Measurements from ENCODE around the gene CCDC51. TPM values are rescaled to one million over a fixed set of nuclear protein-coding genes. Genes with fewer than 3 reads are reported as not detected.

Gene CCDC51
- total and polyA plus RNA-seq, 2 donors (not counting 1 experiment from before 2014, with no cell fraction given), result 5.0 to 5.9 TPM

DNA sequence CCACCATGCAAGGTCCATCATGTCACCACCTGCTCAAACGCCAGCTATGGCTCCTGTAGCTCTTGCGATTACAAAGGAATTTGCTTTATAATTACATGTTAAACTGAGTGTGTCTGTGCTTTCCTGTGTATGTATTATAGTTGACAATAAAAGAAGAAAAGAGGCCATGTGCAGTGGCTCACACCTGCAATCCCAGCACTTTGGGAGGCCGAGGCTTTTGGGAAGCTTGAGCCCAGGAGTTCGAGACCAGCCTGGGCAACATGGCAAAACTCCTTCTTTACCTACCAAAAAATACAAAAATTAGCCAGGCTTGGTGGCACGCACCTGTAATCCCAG lies 33.7 kb upstream of the CCDC51 start:
- CTCF ChIA-PET, result interaction anchor here (0.7 to 17.7 kb wide), 15 partner anchors 8 to 79 kb away, joined by 3 to 240 read pairs (median 4); partner anchors contain the start of genes CCDC51, SHISA5 and TMA7
- Mint-ChIP-seq H3K27ac (peak overlapping the region; percentile 99), H3K4me3 (peak overlapping the region; percentile 93), H3K27me3 (no peaks in the 10 kb centered on the region), H3K4me1 (peaks cover 66% of the 10 kb centered on the region), H3K9me3 (ENCODE audit: insufficient read depth) (no peaks in the 10 kb centered on the region)
- Histone ChIP-seq H3K9ac (ENCODE audit: low read length) (peak overlapping the region; percentile 23), H3K27ac (ENCODE audit: low read length in 2 of 2) (peak overlapping the region; percentile 96 to 99), H3K4me2 (replicated peaks; ENCODE audit: low read depth, low read length, poor library complexity, severe bottlenecking) (peak overlapping the region; percentile 78), H4K20me1 (ENCODE audit: control insufficient read depth, insufficient read depth, low read length, poor library complexity, severe bottlenecking) (peaks cover 10% of the 10 kb centered on the region), H2AFZ (ENCODE audit: insufficient read depth, low read depth, low read length, poor library complexity, severe bottlenecking) (peak overlapping the region; percentile 79), H3K9me3 (ENCODE audit: control extremely low read depth in 1 of 3, control insufficient read depth in 2 of 3, insufficient read depth in 1 of 3, low read length in 2 of 3) (no peaks in the 10 kb centered on the region), H3K27me3 (replicated peaks in 1 of 4; ENCODE audit: control extremely low read depth in 1 of 4, control insufficient read depth in 3 of 4, insufficient read depth in 4 of 4, low read length in 3 of 4) (no peaks in the 10 kb centered on the region), H3K4me1 (ENCODE audit: control insufficient read depth in 2 of 2, insufficient read depth in 2 of 2, low read length in 2 of 2) (peaks cover 62 to 76% of the 10 kb centered on the region in 2 donors), H3K79me2 (ENCODE audit: control insufficient read depth, insufficient read depth, low read length) (peaks cover 86% of the 10 kb centered on the region), H3K36me3 (replicated peaks in 1 of 2; ENCODE audit: control extremely low read depth in 1 of 2, control insufficient read depth in 1 of 2, extremely low read depth in 1 of 2, insufficient read depth in 2 of 2, low read length in 1 of 2) (peaks cover 0 to 21% of the 10 kb centered on the region in 2 experiments), H3K4me3 (ENCODE audit: control extremely low read depth in 1 of 5, extremely low read depth in 1 of 5, insufficient read depth in 1 of 5, low read depth in 2 of 5, low read length in 4 of 5) (no peak overlapping the region)
- TF ChIP-seq CTCF (IDR thresholded peaks at IDR 0.05) (no peak), EZH2 (IDR thresholded peaks at IDR 0.05; ENCODE audit: borderline replicate concordance, insufficient read depth, low read depth, low read length, poor library complexity, severe bottlenecking) (no peak)
- intact Hi-C loops (cut with micrococcal nuclease), result loop anchor here (1.0 to 2.0 kb wide), 7 partner anchors 8 to 161 kb away; partner anchors contain the start of genes ATRIP, CCDC51, PFKFB4 and SLC26A6
- POLR2A ChIA-PET, result interaction anchor here (1.0 to 4.3 kb wide), 6 partner anchors 28 to 544 kb away, joined by 3 to 22 read pairs (median 6); partner anchors contain the start of genes CCDC51, SHISA5, TMA7 and WDR6
- DNase-seq (no peak), ATAC-seq (ENCODE audit: low read depth) (no peak)
- 100% methylated on average over 2 of the region's 5 CpGs for WGBS (ENCODE audit: insufficient coverage)

DNA sequence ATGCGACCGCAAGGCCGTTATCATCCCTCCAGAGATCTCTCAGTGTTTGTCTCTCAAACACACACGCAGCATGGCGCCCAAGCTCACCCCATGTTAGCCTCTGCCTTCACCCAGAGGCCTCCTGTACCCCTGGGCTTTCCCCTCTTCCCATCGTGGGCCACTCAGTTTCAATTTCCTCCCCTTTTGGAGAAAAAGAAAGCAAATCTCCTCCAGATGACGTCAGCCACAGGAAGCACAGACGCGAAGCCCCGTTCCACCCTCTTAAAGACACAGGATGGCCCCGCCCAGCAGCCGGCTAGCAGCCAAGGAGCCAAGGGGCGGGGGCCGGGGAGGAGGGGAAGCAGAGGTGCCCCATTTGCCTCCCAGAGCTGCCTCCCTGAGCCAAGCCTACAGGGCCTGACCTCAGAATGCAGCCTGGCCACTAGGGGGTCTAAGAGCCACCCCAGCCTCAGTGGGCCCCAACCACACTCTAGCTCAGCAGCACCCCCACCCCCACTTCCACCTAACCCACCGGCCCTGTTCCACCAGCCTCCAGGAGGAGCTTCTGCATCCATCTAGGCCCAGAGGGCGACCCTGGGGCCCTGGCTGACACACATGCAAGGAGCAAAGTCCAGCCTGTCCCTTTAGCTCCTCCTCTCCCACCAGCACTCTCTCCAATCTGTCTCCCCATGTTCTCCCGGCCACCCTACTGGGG lies 33.2 kb upstream of the CCDC51 start:
- peak overlapping the region; percentile 96 to 99 for H3K27ac ChIP-seq (ENCODE audit: low read length in 2 of 2)
- ATAC-seq (ENCODE audit: low read depth) (peak; percentile 91), DNase-seq (peak; percentile 98)
- TF ChIP-seq CTCF (IDR thresholded peaks at IDR 0.05), result peak; percentile 56
- no peak for TF ChIP-seq EZH2 (IDR thresholded peaks at IDR 0.05; ENCODE audit: borderline replicate concordance, insufficient read depth, low read depth, low read length, poor library complexity, severe bottlenecking)
- no peaks in the 10 kb centered on the region for H3K9me3 ChIP-seq (ENCODE audit: control extremely low read depth in 1 of 3, control insufficient read depth in 2 of 3, insufficient read depth in 1 of 3, low read length in 2 of 3)
- H3K4me2 ChIP-seq (replicated peaks; ENCODE audit: low read depth, low read length, poor library complexity, severe bottlenecking), result peak overlapping the region; percentile 78
- peak overlapping the region; percentile 99 for H3K27ac Mint-ChIP-seq
- peak overlapping the region; percentile 93 for H3K4me3 Mint-ChIP-seq
- H3K36me3 ChIP-seq (replicated peaks in 1 of 2; ENCODE audit: control extremely low read depth in 1 of 2, control insufficient read depth in 1 of 2, extremely low read depth in 1 of 2, insufficient read depth in 2 of 2, low read length in 1 of 2), result peaks cover 0 to 26% of the 10 kb centered on the region in 2 experiments
- peak overlapping the region; percentile 59 to 95 (median 74) for H3K4me3 ChIP-seq (ENCODE audit: control extremely low read depth in 1 of 5, extremely low read depth in 1 of 5, insufficient read depth in 1 of 5, low read depth in 2 of 5, low read length in 4 of 5)
- peak overlapping the region; percentile 96 for H3K9ac ChIP-seq (ENCODE audit: low read length)
- no peaks in the 10 kb centered on the region for H3K27me3 Mint-ChIP-seq
- peaks cover 62 to 76% of the 10 kb centered on the region in 2 donors for H3K4me1 ChIP-seq (ENCODE audit: control insufficient read depth in 2 of 2, insufficient read depth in 2 of 2, low read length in 2 of 2)
- peaks cover 15% of the 10 kb centered on the region for H4K20me1 ChIP-seq (ENCODE audit: control insufficient read depth, insufficient read depth, low read length, poor library complexity, severe bottlenecking)
- CTCF ChIA-PET, result interaction anchor here (0.6 to 17.7 kb wide), 15 partner anchors 9 to 1467 kb away, joined by 3 to 240 read pairs (median 3); partner anchors contain the start of genes CCDC51, SHISA5 and TMA7
- intact Hi-C loops (cut with micrococcal nuclease), result loop anchor here (1.0 to 2.0 kb wide), 7 partner anchors 8 to 162 kb away; partner anchors contain the start of genes ATRIP, CCDC51, PFKFB4 and SLC26A6
- H3K9me3 Mint-ChIP-seq (ENCODE audit: insufficient read depth), result no peaks in the 10 kb centered on the region
- POLR2A ChIA-PET, result interaction anchor here (0.8 to 4.3 kb wide), 9 partner anchors 14 to 545 kb away, joined by 3 to 22 read pairs (median 5); partner anchors contain the start of genes CCDC51, SHISA5, TMA7 and WDR6
- peaks cover 66% of the 10 kb centered on the region for H3K4me1 Mint-ChIP-seq
- no peaks in the 10 kb centered on the region for H3K27me3 ChIP-seq (replicated peaks in 1 of 4; ENCODE audit: control extremely low read depth in 1 of 4, control insufficient read depth in 3 of 4, insufficient read depth in 4 of 4, low read length in 3 of 4)
- H2AFZ ChIP-seq (ENCODE audit: insufficient read depth, low read depth, low read length, poor library complexity, severe bottlenecking), result peak overlapping the region; percentile 79
- peaks cover 86% of the 10 kb centered on the region for H3K79me2 ChIP-seq (ENCODE audit: control insufficient read depth, insufficient read depth, low read length)
- WGBS (ENCODE audit: insufficient coverage), result 3% methylated on average over 16 of the region's 17 CpGs

Data from B cell (primary cell).